ENCODE results near the gene PITPNM3. TPM values are rescaled to one million over a fixed set of nuclear protein-coding genes. Genes with fewer than 3 reads are reported as not detected.

Gene PITPNM3
- total RNA-seq, 1 donor, result 1.8 TPM

DNA sequence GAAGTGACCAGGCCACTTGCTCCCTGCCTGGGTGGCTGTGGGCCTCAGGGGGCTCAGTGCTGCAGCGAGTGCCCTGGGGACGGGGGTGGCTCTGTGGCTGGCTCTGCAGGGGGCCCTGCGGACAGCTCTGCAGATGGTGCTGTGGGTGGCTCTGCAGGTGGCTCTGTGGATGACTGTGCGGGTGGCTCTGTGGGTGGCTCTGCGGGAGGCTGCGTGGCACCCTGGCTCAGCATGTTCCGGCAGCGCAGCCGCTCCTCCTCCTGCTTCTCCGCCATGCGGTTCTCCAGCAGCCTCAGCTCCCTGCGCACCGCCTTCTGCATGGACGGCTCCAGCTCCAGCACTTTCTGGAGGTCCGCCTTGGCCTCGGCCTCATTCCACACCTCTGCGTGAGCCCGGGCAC lies 130.9 kb downstream of the PITPNM3 start:
- H3K27me3 ChIP-seq (ENCODE audit: insufficient read depth, low read length), result no peaks in the 10 kb centered on the region

DNA sequence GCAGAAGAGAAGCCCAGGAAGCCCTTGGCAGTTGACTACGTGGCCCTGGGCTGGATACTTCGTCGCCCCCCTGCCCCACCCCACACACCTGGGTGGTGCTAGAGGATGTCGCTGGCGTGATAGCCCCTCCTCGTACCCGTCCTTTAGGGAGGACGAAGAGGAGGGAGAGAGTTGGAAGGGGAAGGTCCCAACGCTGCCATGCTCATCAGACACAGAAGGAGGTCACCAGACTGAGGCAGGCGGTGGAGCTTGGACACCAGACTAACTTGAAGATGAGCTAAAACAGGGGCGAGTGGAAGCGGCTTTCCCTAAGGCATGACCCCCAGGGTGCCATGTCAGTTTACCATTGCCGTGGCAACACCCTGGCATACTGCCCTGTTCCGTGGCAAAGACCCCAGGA lies 132.4 kb downstream of the PITPNM3 start:
- DNase-seq (ENCODE audit: insufficient read length, low spot score, missing footprints), result no peak
- Histone ChIP-seq H4K20me1 (ENCODE audit: insufficient read depth, low read length) (no peaks in the 10 kb centered on the region), H2AFZ (ENCODE audit: low read length) (no peak overlapping the region), H3K9me3 (ENCODE audit: low read depth, low read length) (no peaks in the 10 kb centered on the region), H3K4me3 (ENCODE audit: insufficient read depth, low read length) (no peak overlapping the region), H3K4me1 (ENCODE audit: insufficient read depth, low read length) (peaks cover 5% of the 10 kb centered on the region), H3K27ac (ENCODE audit: low read depth, low read length) (no peak overlapping the region), H3K36me3 (ENCODE audit: insufficient read depth, low read length) (no peaks in the 10 kb centered on the region), H3K79me2 (ENCODE audit: insufficient read depth, low read length) (no peaks in the 10 kb centered on the region), H3K27me3 (ENCODE audit: insufficient read depth, low read length) (no peaks in the 10 kb centered on the region), H3K4me2 (ENCODE audit: insufficient read depth, low read length) (no peak overlapping the region)
- TF ChIP-seq, protein P1, sequence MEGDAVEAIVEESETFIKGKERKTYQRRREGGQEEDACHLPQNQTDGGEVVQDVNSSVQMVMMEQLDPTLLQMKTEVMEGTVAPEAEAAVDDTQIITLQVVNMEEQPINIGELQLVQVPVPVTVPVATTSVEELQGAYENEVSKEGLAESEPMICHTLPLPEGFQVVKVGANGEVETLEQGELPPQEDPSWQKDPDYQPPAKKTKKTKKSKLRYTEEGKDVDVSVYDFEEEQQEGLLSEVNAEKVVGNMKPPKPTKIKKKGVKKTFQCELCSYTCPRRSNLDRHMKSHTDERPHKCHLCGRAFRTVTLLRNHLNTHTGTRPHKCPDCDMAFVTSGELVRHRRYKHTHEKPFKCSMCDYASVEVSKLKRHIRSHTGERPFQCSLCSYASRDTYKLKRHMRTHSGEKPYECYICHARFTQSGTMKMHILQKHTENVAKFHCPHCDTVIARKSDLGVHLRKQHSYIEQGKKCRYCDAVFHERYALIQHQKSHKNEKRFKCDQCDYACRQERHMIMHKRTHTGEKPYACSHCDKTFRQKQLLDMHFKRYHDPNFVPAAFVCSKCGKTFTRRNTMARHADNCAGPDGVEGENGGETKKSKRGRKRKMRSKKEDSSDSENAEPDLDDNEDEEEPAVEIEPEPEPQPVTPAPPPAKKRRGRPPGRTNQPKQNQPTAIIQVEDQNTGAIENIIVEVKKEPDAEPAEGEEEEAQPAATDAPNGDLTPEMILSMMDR (IDR thresholded peaks at IDR 0.05; ENCODE audit: extremely low read depth, low read depth, low read length), result no peak

More for the DNA sequence above, 130.9 kb downstream of the PITPNM3 start:
- no peak overlapping the region for H3K4me3 ChIP-seq (ENCODE audit: insufficient read depth, low read length)
- no peak for DNase-seq (ENCODE audit: insufficient read length, low spot score, missing footprints)
- no peak overlapping the region for H3K27ac ChIP-seq (ENCODE audit: low read depth, low read length)
- TF ChIP-seq, protein P1 (IDR thresholded peaks at IDR 0.05; ENCODE audit: extremely low read depth, low read depth, low read length), result no peak
- no peaks in the 10 kb centered on the region for H4K20me1 ChIP-seq (ENCODE audit: insufficient read depth, low read length)
- peaks cover 5% of the 10 kb centered on the region for H3K4me1 ChIP-seq (ENCODE audit: insufficient read depth, low read length)
- H3K9me3 ChIP-seq (ENCODE audit: low read depth, low read length), result no peaks in the 10 kb centered on the region
- H3K4me2 ChIP-seq (ENCODE audit: insufficient read depth, low read length), result no peak overlapping the region
- no peaks in the 10 kb centered on the region for H3K79me2 ChIP-seq (ENCODE audit: insufficient read depth, low read length)
- H2AFZ ChIP-seq (ENCODE audit: low read length), result no peak overlapping the region
- no peaks in the 10 kb centered on the region for H3K36me3 ChIP-seq (ENCODE audit: insufficient read depth, low read length)

- H3K4me3 ChIP-seq (ENCODE audit: insufficient read depth, low read length), result no peak overlapping the region
- no peaks in the 10 kb centered on the region for H3K79me2 ChIP-seq (ENCODE audit: insufficient read depth, low read length)
- DNase-seq (ENCODE audit: insufficient read length, low spot score, missing footprints), result no peak
- H4K20me1 ChIP-seq (ENCODE audit: insufficient read depth, low read length), result no peaks in the 10 kb centered on the region
- H2AFZ ChIP-seq (ENCODE audit: low read length), result no peak overlapping the region
- H3K27me3 ChIP-seq (ENCODE audit: insufficient read depth, low read length), result peaks cover 4% of the 10 kb centered on the region
- TF ChIP-seq, protein P1 (IDR thresholded peaks at IDR 0.05; ENCODE audit: extremely low read depth, low read depth, low read length), result no peak
- no peaks in the 10 kb centered on the region for H3K9me3 ChIP-seq (ENCODE audit: low read depth, low read length)
- H3K27ac ChIP-seq (ENCODE audit: low read depth, low read length), result no peak overlapping the region
- H3K4me1 ChIP-seq (ENCODE audit: insufficient read depth, low read length), result peaks cover 5% of the 10 kb centered on the region
- no peak overlapping the region for H3K4me2 ChIP-seq (ENCODE audit: insufficient read depth, low read length)
- H3K36me3 ChIP-seq (ENCODE audit: insufficient read depth, low read length), result no peaks in the 10 kb centered on the region
Measured at GRCh38 chr17:6422654-6423241, 133.6 kb downstream of the PITPNM3 start.

- H2AFZ ChIP-seq (ENCODE audit: low read length), result no peak overlapping the region
- no peaks in the 10 kb centered on the region for H3K36me3 ChIP-seq (ENCODE audit: insufficient read depth, low read length)
- H3K4me1 ChIP-seq (ENCODE audit: insufficient read depth, low read length), result no peaks in the 10 kb centered on the region
Measured at GRCh38 chr17:6421700-6422604, 134.4 kb downstream of the PITPNM3 start.

More at GRCh38 chr17:6421700-6422604, 134.4 kb downstream of the PITPNM3 start:
- peaks cover 4% of the 10 kb centered on the region for H3K27me3 ChIP-seq (ENCODE audit: insufficient read depth, low read length)
- H3K79me2 ChIP-seq (ENCODE audit: insufficient read depth, low read length), result no peaks in the 10 kb centered on the region
- TF ChIP-seq, protein P1 (IDR thresholded peaks at IDR 0.05; ENCODE audit: extremely low read depth, low read depth, low read length), result peak; percentile 86
- H3K4me3 ChIP-seq (ENCODE audit: insufficient read depth, low read length), result no peak overlapping the region
- H3K9me3 ChIP-seq (ENCODE audit: low read depth, low read length), result no peaks in the 10 kb centered on the region
- peak; percentile 98 for DNase-seq (ENCODE audit: insufficient read length, low spot score, missing footprints)
- no peaks in the 10 kb centered on the region for H4K20me1 ChIP-seq (ENCODE audit: insufficient read depth, low read length)
- H3K27ac ChIP-seq (ENCODE audit: low read depth, low read length), result no peak overlapping the region
- no peak overlapping the region for H3K4me2 ChIP-seq (ENCODE audit: insufficient read depth, low read length)
